ENCODE data around the gene SPRED2. TPM values are rescaled to one million over a fixed set of nuclear protein-coding genes. Genes with fewer than 3 reads are reported as not detected.

The SPRED2 gene
- total and polyA plus RNA-seq, 2 donors from 2014 or later: 8.9 to 42.3 TPM

DNA sequence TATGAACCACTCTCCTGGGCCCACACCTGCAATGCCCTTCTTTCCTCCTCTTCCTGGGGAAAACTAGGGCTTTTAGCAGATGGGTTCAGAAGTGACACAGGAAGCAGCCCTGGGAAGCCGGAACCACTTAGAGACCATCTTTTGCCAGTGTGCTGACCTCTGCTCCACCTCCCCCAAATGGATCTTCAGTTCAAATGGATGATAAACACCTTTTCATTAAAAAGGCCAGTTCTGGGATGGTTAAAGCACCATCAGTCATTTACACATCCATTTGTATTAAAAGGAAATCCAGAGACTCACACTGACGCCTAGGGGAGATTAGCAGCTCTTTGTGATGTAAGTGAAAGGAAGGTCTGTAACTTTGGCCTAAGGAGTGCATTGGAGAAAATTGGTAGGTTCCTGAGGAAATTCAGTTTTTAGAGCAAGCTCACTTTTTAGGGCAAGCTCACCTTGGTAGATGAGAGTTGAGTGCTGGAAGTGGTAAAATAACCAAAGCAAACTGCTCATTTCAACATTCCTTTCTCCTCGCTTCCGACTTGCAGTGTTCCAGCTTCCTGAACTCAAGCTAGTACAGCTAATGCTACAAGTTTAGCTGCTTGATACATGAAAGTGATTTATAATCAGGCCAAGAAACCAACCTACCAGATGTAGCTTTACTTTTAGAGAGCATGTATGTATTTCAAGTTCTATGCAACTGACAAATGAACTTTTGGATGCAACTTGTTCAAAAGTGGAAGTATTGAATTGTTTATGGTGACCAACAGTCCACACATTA, 157.1 kb downstream of the SPRED2 start:
- H3K9me3 ChIP-seq (ENCODE audit: control insufficient read depth in 2 of 3, insufficient read depth in 1 of 3, low read length in 3 of 3): no peaks in the 10 kb centered on the region
- no peak overlapping the region for H3K27ac ChIP-seq (ENCODE audit: low read depth in 2 of 2, low read length in 2 of 2)
- TF ChIP-seq, protein P1, sequence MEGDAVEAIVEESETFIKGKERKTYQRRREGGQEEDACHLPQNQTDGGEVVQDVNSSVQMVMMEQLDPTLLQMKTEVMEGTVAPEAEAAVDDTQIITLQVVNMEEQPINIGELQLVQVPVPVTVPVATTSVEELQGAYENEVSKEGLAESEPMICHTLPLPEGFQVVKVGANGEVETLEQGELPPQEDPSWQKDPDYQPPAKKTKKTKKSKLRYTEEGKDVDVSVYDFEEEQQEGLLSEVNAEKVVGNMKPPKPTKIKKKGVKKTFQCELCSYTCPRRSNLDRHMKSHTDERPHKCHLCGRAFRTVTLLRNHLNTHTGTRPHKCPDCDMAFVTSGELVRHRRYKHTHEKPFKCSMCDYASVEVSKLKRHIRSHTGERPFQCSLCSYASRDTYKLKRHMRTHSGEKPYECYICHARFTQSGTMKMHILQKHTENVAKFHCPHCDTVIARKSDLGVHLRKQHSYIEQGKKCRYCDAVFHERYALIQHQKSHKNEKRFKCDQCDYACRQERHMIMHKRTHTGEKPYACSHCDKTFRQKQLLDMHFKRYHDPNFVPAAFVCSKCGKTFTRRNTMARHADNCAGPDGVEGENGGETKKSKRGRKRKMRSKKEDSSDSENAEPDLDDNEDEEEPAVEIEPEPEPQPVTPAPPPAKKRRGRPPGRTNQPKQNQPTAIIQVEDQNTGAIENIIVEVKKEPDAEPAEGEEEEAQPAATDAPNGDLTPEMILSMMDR (IDR thresholded peaks at IDR 0.05; ENCODE audit: borderline replicate concordance, extremely low read depth, insufficient read depth): no peak
- peaks cover 0 to 2% (median 2%) of the 10 kb centered on the region in 3 donors for H3K4me1 ChIP-seq (ENCODE audit: control insufficient read depth in 2 of 3, insufficient read depth in 2 of 3, low read depth in 1 of 3, low read length in 3 of 3)
- DNase-seq (peak in 2 of 5 donors; percentile 58 to 78), FAIRE-seq (no peak)
- no peaks in the 10 kb centered on the region for H3K36me3 ChIP-seq (ENCODE audit: control insufficient read depth in 2 of 3, insufficient read depth in 3 of 3, low read length in 3 of 3)
- H3K27me3 ChIP-seq (ENCODE audit: control insufficient read depth, insufficient read depth, low read length): no peaks in the 10 kb centered on the region
- H3K4me3 ChIP-seq (ENCODE audit: low read length in 3 of 3): no peak overlapping the region
- intact Hi-C loops (cut with DNase I): no loop called here
- no peak overlapping the region for H3K9ac ChIP-seq (ENCODE audit: low read length in 3 of 3)

DNA sequence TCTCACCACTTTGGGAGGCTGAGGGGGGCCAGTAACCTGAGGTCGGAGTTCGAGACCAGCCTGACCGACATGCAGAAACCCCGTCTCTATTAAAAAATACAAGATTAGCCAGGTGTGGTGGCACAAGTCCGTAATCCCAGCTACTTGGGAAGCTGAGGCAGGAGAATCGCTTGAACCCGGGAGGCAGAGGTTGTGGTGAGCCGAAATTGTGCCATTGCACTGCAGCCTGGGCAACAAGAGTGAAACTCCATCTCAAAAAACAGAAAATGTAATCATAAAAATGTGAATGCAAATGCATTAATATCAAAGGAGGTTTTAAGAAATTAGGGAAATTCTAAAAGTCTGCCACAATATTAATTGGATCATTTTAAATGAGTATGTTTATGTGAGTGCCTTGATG, 159.1 kb downstream of the SPRED2 start:
- TF ChIP-seq, protein P1 (IDR thresholded peaks at IDR 0.05; ENCODE audit: borderline replicate concordance, extremely low read depth, insufficient read depth): no peak
- H3K4me1 ChIP-seq (ENCODE audit: control insufficient read depth in 2 of 3, insufficient read depth in 2 of 3, low read depth in 1 of 3, low read length in 3 of 3): peaks cover 0 to 2% (median 0%) of the 10 kb centered on the region in 3 donors
- no peak overlapping the region for H3K9ac ChIP-seq (ENCODE audit: low read length in 3 of 3)
- no peak overlapping the region for H3K27ac ChIP-seq (ENCODE audit: low read depth in 2 of 2, low read length in 2 of 2)
- intact Hi-C loops (cut with DNase I): no loop called here
- H3K4me3 ChIP-seq (ENCODE audit: low read length in 3 of 3): no peak overlapping the region
- H3K27me3 ChIP-seq (ENCODE audit: control insufficient read depth, insufficient read depth, low read length): no peaks in the 10 kb centered on the region
- DNase-seq (no peak), FAIRE-seq (no peak)
- H3K9me3 ChIP-seq (ENCODE audit: control insufficient read depth in 2 of 3, insufficient read depth in 1 of 3, low read length in 3 of 3): no peaks in the 10 kb centered on the region
- H3K36me3 ChIP-seq (ENCODE audit: control insufficient read depth in 2 of 3, insufficient read depth in 3 of 3, low read length in 3 of 3): peaks cover 0 to 5% (median 0%) of the 10 kb centered on the region in 3 donors

DNA sequence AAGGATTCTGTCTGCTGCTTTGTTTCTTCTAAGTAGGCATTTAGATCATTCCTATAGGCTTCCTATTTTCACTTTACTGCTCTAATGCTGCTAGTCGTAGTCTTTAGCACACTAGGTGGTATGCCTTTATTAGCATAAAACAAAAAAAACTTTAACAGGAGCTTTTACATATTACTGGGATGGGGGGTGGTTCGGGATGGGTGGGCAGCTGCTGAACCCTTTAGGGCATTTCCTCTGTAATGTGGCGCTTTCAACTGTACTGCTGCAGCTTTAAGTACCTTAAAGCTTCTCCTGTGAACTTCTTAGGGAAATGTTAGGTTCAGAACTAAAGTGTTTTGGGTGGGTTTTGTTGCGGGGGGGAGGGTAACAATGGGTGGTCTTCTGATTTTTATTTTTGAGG, 163.4 kb downstream of the SPRED2 start:
- no peaks in the 10 kb centered on the region for H3K4me1 ChIP-seq (ENCODE audit: control insufficient read depth in 2 of 3, insufficient read depth in 2 of 3, low read depth in 1 of 3, low read length in 3 of 3)
- H3K4me3 ChIP-seq (ENCODE audit: low read length in 3 of 3): no peak overlapping the region
- DNase-seq (peak in 3 of 5 donors; percentile 34 to 68 (median 62)), FAIRE-seq (no peak)
- no peak overlapping the region for H3K9ac ChIP-seq (ENCODE audit: low read length in 3 of 3)
- no peak overlapping the region for H3K27ac ChIP-seq (ENCODE audit: low read depth in 2 of 2, low read length in 2 of 2)
- H3K9me3 ChIP-seq (ENCODE audit: control insufficient read depth in 2 of 3, insufficient read depth in 1 of 3, low read length in 3 of 3): no peaks in the 10 kb centered on the region
- H3K36me3 ChIP-seq (ENCODE audit: control insufficient read depth in 2 of 3, insufficient read depth in 3 of 3, low read length in 3 of 3): peaks cover 4 to 15% (median 4%) of the 10 kb centered on the region in 3 donors
- TF ChIP-seq, protein P1 (IDR thresholded peaks at IDR 0.05; ENCODE audit: borderline replicate concordance, extremely low read depth, insufficient read depth): no peak
- intact Hi-C loops (cut with DNase I): loop anchor here (5.0 to 10.0 kb wide), 2 partner anchors 166 to 283 kb away; partner anchors contain the start of gene SPRED2
- H3K27me3 ChIP-seq (ENCODE audit: control insufficient read depth, insufficient read depth, low read length): no peaks in the 10 kb centered on the region
